ENCODE measurements around the gene TMA7.

Gene TMA7

GRCh38 chr3:48409291-48410201, 30.5 kb upstream of the TMA7 start:
- DNase-seq: no peak

DNA sequence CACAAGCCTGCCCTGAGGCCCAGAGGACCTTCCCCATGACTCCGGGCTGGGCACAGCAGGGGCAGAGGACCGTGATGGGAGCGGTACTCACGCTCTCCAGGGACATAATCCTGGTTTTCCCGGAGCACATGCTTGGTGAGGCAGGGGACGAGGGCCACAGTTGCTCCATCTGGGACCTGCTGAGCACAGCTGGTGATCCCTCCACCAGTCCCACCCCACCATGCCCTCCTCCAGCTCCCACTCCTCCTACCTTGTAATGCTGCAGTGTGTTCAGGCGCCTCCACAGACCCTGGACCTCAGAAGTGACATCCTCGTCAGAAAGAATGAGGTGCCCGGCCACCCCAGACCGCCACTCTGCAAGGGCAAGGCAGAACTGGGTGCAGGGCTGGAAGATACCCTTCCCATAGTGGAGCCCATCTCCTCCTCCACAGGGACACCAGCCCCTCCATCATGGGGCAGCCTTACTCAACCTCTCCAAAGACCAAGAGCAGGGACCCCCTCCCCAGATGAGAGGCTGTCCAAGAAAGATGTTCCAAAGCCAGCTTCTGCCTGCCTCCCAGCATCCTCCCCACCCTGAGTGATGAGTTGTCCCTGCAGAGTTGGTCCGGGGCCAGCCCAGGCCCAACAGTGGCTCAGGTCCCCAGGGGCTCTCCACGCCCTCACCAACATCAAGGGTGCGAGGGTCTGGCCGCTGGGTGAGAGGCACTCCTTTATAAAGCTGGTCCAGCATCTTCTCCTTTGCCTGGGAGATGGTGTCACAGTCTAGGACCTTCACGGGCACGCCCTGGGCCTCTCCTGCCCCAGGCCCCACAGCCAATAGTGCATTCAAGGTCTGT, 29.6 kb upstream of the TMA7 start:
- DNase-seq: no peak

- no peak for DNase-seq
Measured at GRCh38 chr3:48411041-48411588, 28.9 kb upstream of the TMA7 start.

GRCh38 chr3:48411606-48412374, 28.3 kb upstream of the TMA7 start:
- no peak for DNase-seq

- no peak for DNase-seq
Measured at GRCh38 chr3:48412375-48413001, 27.6 kb upstream of the TMA7 start.

DNA sequence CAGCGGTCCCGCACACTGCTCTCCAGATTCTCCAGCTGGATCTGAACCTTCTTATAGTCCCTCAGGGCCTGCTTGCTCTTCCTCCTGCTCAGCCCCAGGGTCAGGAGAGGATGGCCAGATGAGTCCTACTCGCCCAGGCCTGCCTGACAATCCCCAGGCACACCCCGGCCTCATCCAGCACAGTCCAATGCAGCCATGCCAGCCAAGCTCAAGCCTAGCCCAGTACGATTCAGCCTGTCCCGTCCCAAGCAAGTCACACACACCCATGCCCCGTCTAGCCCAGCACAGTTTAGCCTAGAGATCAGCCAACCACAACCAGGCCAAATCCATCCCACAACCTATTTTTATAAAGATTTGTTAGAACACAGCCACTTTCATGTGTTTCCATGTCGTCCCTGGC, 27.0 kb upstream of the TMA7 start:
- DNase-seq: no peak

GRCh38 chr3:48413611-48414010, 26.4 kb upstream of the TMA7 start:
- no peak for DNase-seq

- no peak for DNase-seq
Measured at GRCh38 chr3:48414376-48415250, 25.4 kb upstream of the TMA7 start.

DNA sequence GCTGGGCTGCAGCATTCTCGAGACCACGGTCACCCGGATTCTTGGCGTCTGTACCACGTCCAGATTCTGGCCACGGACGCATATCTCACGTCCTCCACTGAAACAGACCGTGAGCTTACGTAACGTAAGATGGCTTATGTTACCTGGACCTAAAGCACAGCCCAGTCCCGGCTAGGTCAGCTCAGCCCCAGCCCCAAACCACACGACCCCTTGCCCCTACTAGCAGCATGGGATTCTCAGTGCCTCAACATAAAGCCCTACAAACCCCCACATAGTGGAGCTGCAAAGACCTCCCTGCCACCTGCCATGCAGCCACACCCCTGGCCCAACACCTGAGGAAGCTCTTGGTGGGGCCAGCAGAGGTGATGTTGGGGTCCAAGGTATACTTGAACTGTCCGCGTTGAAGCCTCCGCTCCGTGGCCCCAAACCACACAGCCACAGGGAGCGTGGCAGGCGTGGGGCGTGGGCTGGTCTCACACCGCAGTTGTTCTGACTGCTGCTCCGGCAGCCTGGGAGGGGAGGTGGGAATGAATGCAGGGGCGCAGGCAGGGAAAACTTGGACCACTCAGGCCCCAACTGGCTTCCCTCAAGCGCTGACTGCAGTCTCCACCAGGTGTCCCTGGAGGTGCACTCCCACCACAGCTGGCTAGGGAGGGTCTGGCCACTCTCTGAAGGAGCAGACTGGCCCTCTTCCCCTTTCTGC, 24.7 kb upstream of the TMA7 start:
- no peak for DNase-seq

GRCh38 chr3:48416091-48416505, 24.0 kb upstream of the TMA7 start:
- no peak for DNase-seq

- DNase-seq: no peak
Measured at GRCh38 chr3:48416546-48416945, 23.5 kb upstream of the TMA7 start.

- DNase-seq: no peak
Measured at GRCh38 chr3:48417529-48418108, 22.4 kb upstream of the TMA7 start.

DNA sequence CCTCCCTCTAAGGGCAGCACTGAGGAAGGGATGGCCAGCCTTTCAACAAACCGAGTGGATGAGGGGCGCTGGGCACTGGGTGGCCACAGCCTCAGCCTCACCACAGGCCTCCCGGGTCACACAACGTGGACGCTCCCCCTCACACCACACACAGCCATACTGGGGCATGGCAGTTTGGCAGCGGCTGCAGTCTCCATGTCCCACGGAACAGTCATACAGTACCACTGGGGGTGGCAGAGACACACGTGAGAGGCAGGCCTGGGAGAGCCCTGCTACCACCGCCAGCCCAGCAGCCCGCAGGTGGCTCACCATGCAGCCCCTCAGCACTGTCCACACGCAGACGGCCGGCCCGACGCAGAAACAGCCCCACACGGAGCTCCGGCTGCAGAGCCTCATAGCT, 21.9 kb upstream of the TMA7 start:
- no peak for DNase-seq

DNA sequence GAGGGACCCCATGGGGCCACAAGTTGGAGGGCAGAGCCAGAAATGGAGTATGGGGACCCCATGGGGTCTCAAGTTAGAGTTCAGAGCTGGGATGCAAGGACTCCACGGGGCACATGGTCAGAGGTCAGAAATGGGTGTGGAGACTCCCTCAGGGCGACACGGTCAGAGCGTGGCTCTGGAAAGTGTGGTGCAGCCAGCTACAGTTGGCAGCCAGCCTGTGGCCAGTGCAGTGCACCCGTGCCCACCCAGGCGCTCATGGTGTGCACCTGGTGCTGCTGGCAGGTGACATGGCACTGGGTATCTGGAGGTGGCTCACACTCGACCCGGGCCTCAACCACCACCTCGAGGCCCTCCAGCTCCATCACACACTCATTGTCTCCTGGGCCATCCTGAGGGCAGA, 21.4 kb upstream of the TMA7 start:
- DNase-seq: no peak

- DNase-seq: no peak
Measured at GRCh38 chr3:48419149-48419548, 20.9 kb upstream of the TMA7 start.

DNA sequence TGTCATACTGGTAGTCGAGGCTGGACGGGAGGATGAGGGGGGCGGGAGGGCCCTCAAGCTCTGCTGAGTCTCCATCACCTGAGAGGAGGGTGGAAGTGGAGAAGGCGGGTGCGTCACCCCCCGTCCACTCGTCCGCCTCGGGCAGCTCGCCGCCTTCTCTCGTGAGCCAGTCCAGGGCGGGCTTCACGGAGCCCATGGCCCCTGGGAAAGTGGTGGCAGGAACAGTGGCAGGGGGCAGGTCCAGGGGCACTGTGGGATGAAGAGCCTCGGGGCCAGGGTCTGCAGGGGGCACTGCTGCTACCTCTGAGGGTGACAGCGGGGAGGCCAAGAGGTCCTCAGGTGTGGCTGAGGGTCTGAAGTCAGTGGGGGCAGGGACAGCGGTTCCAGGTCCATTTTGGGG, 20.5 kb upstream of the TMA7 start:
- DNase-seq: no peak

GRCh38 chr3:48420561-48420960, 19.5 kb upstream of the TMA7 start:
- no peak for DNase-seq

DNA sequence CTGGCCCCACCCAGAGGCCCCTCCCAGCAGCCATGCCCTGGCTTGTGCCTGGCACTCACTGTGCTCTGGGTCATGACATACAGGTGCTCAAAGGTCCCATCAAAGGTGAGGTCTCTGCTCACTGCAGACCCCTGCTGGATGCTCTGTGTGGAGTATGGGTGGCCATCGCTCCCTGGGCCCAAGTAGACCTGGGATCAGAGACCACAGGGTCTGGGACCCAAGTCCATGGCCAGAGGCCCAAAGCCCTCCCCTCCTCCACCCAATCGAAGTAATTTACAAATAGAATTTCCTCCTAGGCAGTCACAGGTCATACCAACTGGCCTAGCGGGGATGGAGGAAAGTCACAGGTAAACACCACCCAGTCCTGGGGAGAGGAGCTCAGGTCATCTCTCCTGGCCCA, 17.8 kb upstream of the TMA7 start:
- no peak for DNase-seq

- DNase-seq: no peak
Measured at GRCh38 chr3:48422681-48423080, 17.4 kb upstream of the TMA7 start.

DNA sequence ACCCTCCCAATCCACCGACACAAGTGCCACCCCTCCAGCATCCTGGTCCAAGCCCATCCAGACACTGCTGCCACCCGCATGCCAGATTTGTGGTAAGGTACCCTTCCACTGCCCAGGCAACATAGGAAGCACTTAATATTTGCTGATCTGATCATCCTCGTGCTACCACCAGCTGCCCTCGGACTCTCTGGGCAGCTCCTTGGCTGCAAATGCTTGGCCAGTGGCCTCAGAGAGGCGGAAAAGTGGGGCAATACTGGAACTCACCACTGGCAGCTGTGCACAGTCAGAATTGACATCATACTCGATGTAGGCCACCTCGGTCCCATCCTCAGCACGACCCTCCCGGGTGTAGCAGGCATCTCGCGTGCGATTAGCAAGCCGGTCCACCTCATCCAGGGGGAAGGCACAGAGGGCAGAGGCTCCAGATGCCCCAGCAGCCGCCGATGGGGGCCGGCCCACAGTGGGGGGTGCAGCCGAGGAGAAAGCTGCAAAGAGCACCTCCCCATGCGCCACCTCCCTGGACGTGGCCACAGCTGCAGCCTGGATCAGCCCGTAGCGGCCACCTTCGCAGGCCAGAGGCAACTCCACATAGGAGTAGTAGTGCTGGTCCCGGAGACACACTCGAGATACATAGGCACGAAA, 16.7 kb upstream of the TMA7 start:
- DNase-seq: no peak
